HepG2 (cell line): Measurements from ENCODE around the gene TIMM17A. TPM values are rescaled to one million over a fixed set of nuclear protein-coding genes. Genes with fewer than 3 reads are reported as not detected.

ENCODE experiments used
- HNF4A ChIP-seq: sonication (generic); formaldehyde crosslinking; IDR thresholded peaks from 2 replicates; pipeline ENCODE4 v1.4.0; 2020; ENCODE audit warnings: missing genetic modification reagents
- MAZ ChIP-seq, 2 experiments: sonication (generic) in 1 of 2; formaldehyde crosslinking in 1 of 2; IDR thresholded peaks; 2 replicates each; pipeline versions ENCODE4 v1.5.0 to v1.6.1; 2012 to 2020; ENCODE audit warnings: low read depth in 2 of 2, mild to moderate bottlenecking in 2 of 2, borderline replicate concordance in 1 of 2, improper control_type of control experiment in 1 of 2, low read length in 1 of 2, missing genetic modification reagents in 1 of 2, moderate library complexity in 1 of 2
- MIER2 ChIP-seq: IDR thresholded peaks from 2 replicates; pipeline ENCODE4 v1.6.1; 2016; ENCODE audit warnings: missing biosample characterization, missing genetic modification reagents
- NKX3-1 ChIP-seq: sonication (generic); formaldehyde crosslinking; IDR thresholded peaks from 2 replicates; pipeline ENCODE4 v1.5.0; 2020; ENCODE audit warnings: missing genetic modification reagents
- PAF1 ChIP-seq: IDR thresholded peaks from 2 replicates; pipeline ENCODE4 v1.6.1; 2016; ENCODE audit warnings: missing genetic modification reagents, missing compliant biosample characterization
- PAWR ChIP-seq: sonication (generic); formaldehyde crosslinking; IDR thresholded peaks from 2 replicates; pipeline ENCODE4 v1.4.0; 2020; ENCODE audit warnings: missing genetic modification reagents, mild to moderate bottlenecking, borderline replicate concordance
- SAP130 ChIP-seq: IDR thresholded peaks from 2 replicates; pipeline ENCODE4 v1.6.1; 2016; ENCODE audit warnings: low read depth
- TBX2 ChIP-seq: sonication (generic); formaldehyde crosslinking; IDR thresholded peaks from 2 replicates; pipeline ENCODE4 v1.5.0; 2020; ENCODE audit warnings: missing genetic modification reagents, mild to moderate bottlenecking, borderline replicate concordance
- XRCC5 ChIP-seq: fragments of 200-400 bp; formaldehyde crosslinking; optimal IDR thresholded peaks from 2 replicates; pipeline ENCODE3; 2017; ENCODE audit warnings: mild to moderate bottlenecking, low read length
- ZNF264 ChIP-seq: sonication (generic); formaldehyde crosslinking; IDR thresholded peaks from 2 replicates; pipeline ENCODE4 v1.4.0; 2020; ENCODE audit warnings: missing genetic modification reagents
- ZNF350 ChIP-seq: sonication (generic); formaldehyde crosslinking; IDR thresholded peaks from 2 replicates; pipeline ENCODE4 v1.4.0; 2020; ENCODE audit warnings: mild to moderate bottlenecking, low read depth, missing genetic modification reagents, borderline replicate concordance
- ZNF354B ChIP-seq: sonication (generic); formaldehyde crosslinking; IDR thresholded peaks from 2 replicates; pipeline ENCODE4 v1.8.0; 2022; ENCODE audit warnings: mild to moderate bottlenecking, missing genetic modification reagents
- ZNF550 ChIP-seq: sonication (generic); formaldehyde crosslinking; IDR thresholded peaks from 2 replicates; pipeline ENCODE4 v1.4.0; 2020; ENCODE audit warnings: mild to moderate bottlenecking, missing genetic modification reagents, borderline replicate concordance
- ZNF552 ChIP-seq: sonication (generic); formaldehyde crosslinking; IDR thresholded peaks from 2 replicates; pipeline ENCODE4 v1.9.0; 2022; ENCODE audit warnings: missing genetic modification reagents, mild to moderate bottlenecking, borderline replicate concordance
- ZNF749 ChIP-seq: sonication (generic); formaldehyde crosslinking; IDR thresholded peaks from 2 replicates; pipeline ENCODE4 v1.8.0; 2022; ENCODE audit warnings: mild to moderate bottlenecking, missing genetic modification reagents, moderate library complexity, borderline replicate concordance
- polyA plus RNA-seq, 8 experiments: library from polyadenylated mRNA; depleted of rRNA in 3 of 8; stranded (reverse) in 7 of 8; unstranded in 1 of 8; fragments of >200 nt; fragmentation: Illumina TruSeq in 4 of 8; extraction: Trizol in 4 of 8; gene quantifications; 2 replicates each; pipeline versions ENCODE4 v1.2.1 to v1.2.3, GENCODE V29; 2011 to 2016; ENCODE audit warnings: low read depth in 4 of 8, missing spikeins in 1 of 8, mixed read lengths in 1 of 8; ENCODE audit not compliant: insufficient read depth in 1 of 8
- total RNA-seq, 5 experiments: library from RNA; depleted of rRNA; stranded (reverse); fragments of >200 nt; fragmentation: Illumina TruSeq; extraction: Trizol; gene quantifications; 2 replicates each; pipeline ENCODE4 v1.2.3, GENCODE V29; 2016; ENCODE audit warnings: low read depth in 1 of 5
- TF ChIP-seq, protein P1 (sequence below): sonication (generic); formaldehyde crosslinking; IDR thresholded peaks from 2 replicates; pipeline ENCODE4 v1.4.0; 2020; ENCODE audit warnings: missing genetic modification reagents
- TF ChIP-seq, protein P2 (sequence below): sonication (generic); formaldehyde crosslinking; IDR thresholded peaks from 2 replicates; pipeline ENCODE4 v1.4.0; 2020; ENCODE audit warnings: mild to moderate bottlenecking, missing genetic modification reagents
- TF ChIP-seq, protein P3 (sequence below), 2 experiments: sonication (generic) in 1 of 2; formaldehyde crosslinking in 1 of 2; IDR thresholded peaks; 2 replicates each; pipeline versions ENCODE4 v1.4.0 to v1.6.1; 2016 to 2020; ENCODE audit warnings: borderline replicate concordance in 1 of 2, low read depth in 1 of 2, mild to moderate bottlenecking in 1 of 2, missing genetic modification reagents in 1 of 2

The TIMM17A gene
- total and polyA plus RNA-seq, 2 of the 13 experiments (the other 11 are each of a cell fraction or from before 2014, with no cell fraction given): 50.8 to 97.8 TPM

- TF ChIP-seq, protein P1, sequence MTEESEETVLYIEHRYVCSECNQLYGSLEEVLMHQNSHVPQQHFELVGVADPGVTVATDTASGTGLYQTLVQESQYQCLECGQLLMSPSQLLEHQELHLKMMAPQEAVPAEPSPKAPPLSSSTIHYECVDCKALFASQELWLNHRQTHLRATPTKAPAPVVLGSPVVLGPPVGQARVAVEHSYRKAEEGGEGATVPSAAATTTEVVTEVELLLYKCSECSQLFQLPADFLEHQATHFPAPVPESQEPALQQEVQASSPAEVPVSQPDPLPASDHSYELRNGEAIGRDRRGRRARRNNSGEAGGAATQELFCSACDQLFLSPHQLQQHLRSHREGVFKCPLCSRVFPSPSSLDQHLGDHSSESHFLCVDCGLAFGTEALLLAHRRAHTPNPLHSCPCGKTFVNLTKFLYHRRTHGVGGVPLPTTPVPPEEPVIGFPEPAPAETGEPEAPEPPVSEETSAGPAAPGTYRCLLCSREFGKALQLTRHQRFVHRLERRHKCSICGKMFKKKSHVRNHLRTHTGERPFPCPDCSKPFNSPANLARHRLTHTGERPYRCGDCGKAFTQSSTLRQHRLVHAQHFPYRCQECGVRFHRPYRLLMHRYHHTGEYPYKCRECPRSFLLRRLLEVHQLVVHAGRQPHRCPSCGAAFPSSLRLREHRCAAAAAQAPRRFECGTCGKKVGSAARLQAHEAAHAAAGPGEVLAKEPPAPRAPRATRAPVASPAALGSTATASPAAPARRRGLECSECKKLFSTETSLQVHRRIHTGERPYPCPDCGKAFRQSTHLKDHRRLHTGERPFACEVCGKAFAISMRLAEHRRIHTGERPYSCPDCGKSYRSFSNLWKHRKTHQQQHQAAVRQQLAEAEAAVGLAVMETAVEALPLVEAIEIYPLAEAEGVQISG (CRISPR knock-in tag): peak; percentile 79
- TF ChIP-seq ZNF350 (peak; percentile 59; the same call in 1 of the 2 replicates), ZNF354B (CRISPR knock-in tag) (no peak), NKX3-1 (CRISPR knock-in tag) (peak; percentile 66; the same call in 1 of the 2 replicates), ZNF552 (CRISPR knock-in tag) (0 out of 2 replicates have a peak, but pooled peaks have one; percentile 50), MAZ (IDR thresholded peaks at IDR 0.05; ENCODE audit: borderline replicate concordance, low read depth, low read length) (no peak), MAZ (CRISPR knock-in tag; IDR thresholded peaks at IDR 0.05; ENCODE audit: low read depth) (peak; percentile 60; the same call in 1 of the 2 replicates), PAWR (CRISPR knock-in tag) (no peak), ZNF749 (CRISPR knock-in tag) (peak; percentile 32; the same call in 1 of the 2 replicates), PAF1 (CRISPR knock-in tag) (no peak), MIER2 (CRISPR knock-in tag) (peak; percentile 49; the same call in 1 of the 2 replicates), HNF4A (CRISPR knock-in tag) (0 out of 2 replicates have a peak, but pooled peaks have one; percentile 13), ZNF550 (no peak), ZNF264 (CRISPR knock-in tag) (0 out of 2 replicates have a peak, but pooled peaks have one; percentile 5), TBX2 (CRISPR knock-in tag) (peak; percentile 48; the same call in 1 of the 2 replicates), XRCC5 (peak; percentile 28), SAP130 (CRISPR knock-in tag) (peak; percentile 93)
- TF ChIP-seq, protein P2, sequence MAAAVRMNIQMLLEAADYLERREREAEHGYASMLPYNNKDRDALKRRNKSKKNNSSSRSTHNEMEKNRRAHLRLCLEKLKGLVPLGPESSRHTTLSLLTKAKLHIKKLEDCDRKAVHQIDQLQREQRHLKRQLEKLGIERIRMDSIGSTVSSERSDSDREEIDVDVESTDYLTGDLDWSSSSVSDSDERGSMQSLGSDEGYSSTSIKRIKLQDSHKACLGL (CRISPR knock-in tag): 0 out of 2 replicates have a peak, but pooled peaks have one; percentile 78
- TF ChIP-seq, protein P3, sequence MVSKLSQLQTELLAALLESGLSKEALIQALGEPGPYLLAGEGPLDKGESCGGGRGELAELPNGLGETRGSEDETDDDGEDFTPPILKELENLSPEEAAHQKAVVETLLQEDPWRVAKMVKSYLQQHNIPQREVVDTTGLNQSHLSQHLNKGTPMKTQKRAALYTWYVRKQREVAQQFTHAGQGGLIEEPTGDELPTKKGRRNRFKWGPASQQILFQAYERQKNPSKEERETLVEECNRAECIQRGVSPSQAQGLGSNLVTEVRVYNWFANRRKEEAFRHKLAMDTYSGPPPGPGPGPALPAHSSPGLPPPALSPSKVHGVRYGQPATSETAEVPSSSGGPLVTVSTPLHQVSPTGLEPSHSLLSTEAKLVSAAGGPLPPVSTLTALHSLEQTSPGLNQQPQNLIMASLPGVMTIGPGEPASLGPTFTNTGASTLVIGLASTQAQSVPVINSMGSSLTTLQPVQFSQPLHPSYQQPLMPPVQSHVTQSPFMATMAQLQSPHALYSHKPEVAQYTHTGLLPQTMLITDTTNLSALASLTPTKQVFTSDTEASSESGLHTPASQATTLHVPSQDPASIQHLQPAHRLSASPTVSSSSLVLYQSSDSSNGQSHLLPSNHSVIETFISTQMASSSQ (IDR thresholded peaks at IDR 0.05; ENCODE audit: low read depth): no peak
- TF ChIP-seq, protein P3 (CRISPR knock-in tag; IDR thresholded peaks at IDR 0.05; ENCODE audit: borderline replicate concordance): peak; percentile 31; the same call in 1 of the 2 replicates
Observed at GRCh38 chr1:201955009-201955728, at the start of gene TIMM17A (continued).
